Lower leg skin (tissue), 3 donors: ENCODE data around the gene CRIP1.

Experiments
- POLR2A ChIP-seq, 2 donors: fragments of 450-650 bp; IDR thresholded peaks; one replicate each; pipeline ENCODE4 v1.6.1; 2016 to 2017; ENCODE audit warnings: antibody characterized with exemption in 2 of 2, mild to moderate bottlenecking in 1 of 2, moderate library complexity in 1 of 2
- TF ChIP-seq, protein P1 (sequence below), 3 donors: fragments of 450-650 bp; IDR thresholded peaks; one replicate each; pipeline ENCODE4 v1.5.1; 2016; ENCODE audit warnings: antibody characterized with exemption in 3 of 3, mild to moderate bottlenecking in 3 of 3, moderate library complexity in 2 of 3

DNA sequence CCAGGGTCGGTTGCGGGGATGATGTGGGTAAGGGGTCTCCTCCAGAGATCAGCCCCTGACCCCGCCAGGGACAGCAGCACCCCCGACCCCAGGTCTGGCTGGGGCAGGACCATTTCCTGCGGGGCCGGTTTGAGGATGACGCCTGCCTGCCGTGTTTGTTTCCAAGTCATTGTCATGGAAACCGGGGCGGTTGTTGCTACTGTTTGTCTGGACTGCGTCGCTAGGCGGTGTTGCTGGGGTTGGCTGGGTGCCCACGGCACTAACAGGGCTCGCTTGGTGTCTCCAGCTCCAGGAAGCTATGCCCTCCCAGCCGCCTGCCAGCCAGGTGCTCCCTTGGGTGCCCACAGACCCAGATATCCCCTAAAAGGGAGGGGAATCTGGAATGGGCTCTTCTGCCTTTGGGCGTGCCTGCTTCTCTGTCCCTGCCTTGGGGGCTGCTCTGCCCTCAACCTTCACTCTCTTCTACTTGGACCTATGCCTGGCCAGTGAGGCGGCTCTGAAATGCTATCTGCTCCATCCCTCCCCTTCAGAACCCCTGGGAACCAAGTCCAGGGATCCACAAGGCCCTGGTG lies 4.7 kb upstream of the CRIP1 start:
- TF ChIP-seq, protein P1, sequence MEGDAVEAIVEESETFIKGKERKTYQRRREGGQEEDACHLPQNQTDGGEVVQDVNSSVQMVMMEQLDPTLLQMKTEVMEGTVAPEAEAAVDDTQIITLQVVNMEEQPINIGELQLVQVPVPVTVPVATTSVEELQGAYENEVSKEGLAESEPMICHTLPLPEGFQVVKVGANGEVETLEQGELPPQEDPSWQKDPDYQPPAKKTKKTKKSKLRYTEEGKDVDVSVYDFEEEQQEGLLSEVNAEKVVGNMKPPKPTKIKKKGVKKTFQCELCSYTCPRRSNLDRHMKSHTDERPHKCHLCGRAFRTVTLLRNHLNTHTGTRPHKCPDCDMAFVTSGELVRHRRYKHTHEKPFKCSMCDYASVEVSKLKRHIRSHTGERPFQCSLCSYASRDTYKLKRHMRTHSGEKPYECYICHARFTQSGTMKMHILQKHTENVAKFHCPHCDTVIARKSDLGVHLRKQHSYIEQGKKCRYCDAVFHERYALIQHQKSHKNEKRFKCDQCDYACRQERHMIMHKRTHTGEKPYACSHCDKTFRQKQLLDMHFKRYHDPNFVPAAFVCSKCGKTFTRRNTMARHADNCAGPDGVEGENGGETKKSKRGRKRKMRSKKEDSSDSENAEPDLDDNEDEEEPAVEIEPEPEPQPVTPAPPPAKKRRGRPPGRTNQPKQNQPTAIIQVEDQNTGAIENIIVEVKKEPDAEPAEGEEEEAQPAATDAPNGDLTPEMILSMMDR (IDR thresholded peaks at IDR 0.05): no peak
- no peak for TF ChIP-seq POLR2A (IDR thresholded peaks at IDR 0.05)
